Right renal pelvis (tissue), 4 donors: ENCODE data around the gene OASL. TPM values are rescaled to one million over a fixed set of nuclear protein-coding genes. Genes with fewer than 3 reads are reported as not detected.
"Not testable (repeated sequence)": the region's sequence is repeated elsewhere in the genome, so short reads cannot be mapped to it uniquely, and the experiment has no call there.

Experiments used
- DNase-seq, 4 donors: peaks; one replicate each; pipeline ENCODE4 v3.0.0-alpha.2; 2013; ENCODE audit warnings: low read depth in 4 of 4, low spot score in 3 of 4, missing footprints in 1 of 4
- polyA plus RNA-seq, 4 donors: library from polyadenylated mRNA; unstranded; fragments of 120-200 nt; gene quantifications; one replicate each; pipeline ENCODE4 v1.2.1, GENCODE V29; 2013; ENCODE audit not compliant: insufficient read length in 4 of 4

The OASL gene
- under 1 TPM in 3 of 4 donors, not detected in 1; 0.13 to 0.21 (median 0.19) TPM for polyA plus RNA-seq

- DNase-seq = no peak
These were observed at the start of gene OASL for GRCh38 chr12:121038861-121039668. Gene OASL (minus strand): TSS chr12:121039246. CDS start chr12:121038971, 275 bp downstream.

- no peak for DNase-seq
These were observed 49.1 kb upstream of the OASL start for GRCh38 chr12:121088195-121088585.

GRCh38 chr12:121087467-121088194 lies 48.6 kb upstream of the OASL start:
- no peak for DNase-seq

- no peak for DNase-seq
These were observed 47.8 kb upstream of the OASL start for GRCh38 chr12:121086781-121087295.

- no peak for DNase-seq
These were observed 46.7 kb upstream of the OASL start for GRCh38 chr12:121085506-121086353.

- DNase-seq = no peak
These were observed 46.0 kb upstream of the OASL start for GRCh38 chr12:121085069-121085468.

- no peak for DNase-seq
These were observed 45.2 kb upstream of the OASL start for GRCh38 chr12:121084229-121084628.

GRCh38 chr12:121080909-121081308 lies 41.9 kb upstream of the OASL start:
- DNase-seq = no peak

- no peak for DNase-seq
These were observed 40.8 kb upstream of the OASL start for GRCh38 chr12:121079736-121080272.

GRCh38 chr12:121077440-121077839 lies 38.4 kb upstream of the OASL start:
- DNase-seq = not testable (repeated sequence)

- not testable (repeated sequence) for DNase-seq
These were observed 36.9 kb upstream of the OASL start for GRCh38 chr12:121075911-121076310.

- DNase-seq = no peak
These were observed 33.1 kb upstream of the OASL start for GRCh38 chr12:121072147-121072546.

GRCh38 chr12:121069206-121069605 lies 30.2 kb upstream of the OASL start:
- DNase-seq = no peak

GRCh38 chr12:121065345-121065744 lies 26.3 kb upstream of the OASL start:
- DNase-seq = no peak

- not testable (repeated sequence) for DNase-seq
These were observed 25.5 kb upstream of the OASL start for GRCh38 chr12:121064586-121064985.

- no peak for DNase-seq
These were observed 25.1 kb upstream of the OASL start for GRCh38 chr12:121064116-121064515.

- DNase-seq = no peak
These were observed 23.5 kb upstream of the OASL start for GRCh38 chr12:121062391-121063045.

- DNase-seq = no peak
These were observed 22.8 kb upstream of the OASL start for GRCh38 chr12:121061831-121062230.

- DNase-seq = no peak
These were observed 21.3 kb upstream of the OASL start for GRCh38 chr12:121060149-121061001.
